ENCODE measurements around the gene VEZF1.
A peak's percentile ranks its signal among the peaks of the same experiment; 100 is the strongest.
"Not testable (repeated sequence)": the region's sequence is repeated elsewhere in the genome, so short reads cannot be mapped to it uniquely, and the experiment has no call there.

Gene VEZF1

GRCh38 chr17:57974053-57974824 is 13.8 kb downstream of the VEZF1 start:
- not testable (repeated sequence) for DNase-seq (ENCODE audit: low read depth, low spot score)

DNA sequence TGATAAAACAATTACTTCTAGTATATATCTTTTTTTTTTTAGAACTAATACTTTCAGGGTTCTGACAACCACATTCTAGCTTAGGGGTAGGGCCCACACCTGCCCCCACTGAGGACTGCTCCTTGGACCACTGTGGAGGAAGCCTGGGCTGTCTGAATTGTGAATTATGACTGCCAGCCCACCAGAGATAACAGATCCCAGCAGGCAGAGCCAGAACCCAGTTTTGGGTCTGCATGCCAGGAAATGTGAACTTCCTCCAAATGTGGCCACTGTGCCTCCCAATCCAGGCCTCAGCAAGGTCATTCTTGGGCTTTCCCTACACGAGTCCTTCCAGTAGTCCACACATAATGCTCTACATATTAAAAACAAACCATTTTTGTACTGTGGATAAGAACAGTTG is 15.9 kb downstream of the VEZF1 start:
- DNase-seq (ENCODE audit: low read depth, low spot score): no peak

GRCh38 chr17:57971572-57971971 is 16.5 kb downstream of the VEZF1 start:
- no peak for DNase-seq (ENCODE audit: low read depth, low spot score)

- DNase-seq (ENCODE audit: low read depth, low spot score): no peak
These were observed 17.3 kb downstream of the VEZF1 start for GRCh38 chr17:57970710-57971109.

GRCh38 chr17:57968456-57968855 is 19.6 kb downstream of the VEZF1 start:
- DNase-seq (ENCODE audit: low read depth, low spot score): no peak

- no peak for DNase-seq (ENCODE audit: low read depth, low spot score)
These were observed 21.2 kb downstream of the VEZF1 start for GRCh38 chr17:57966875-57967274.

- DNase-seq (ENCODE audit: low read depth, low spot score): no peak
These were observed 21.8 kb downstream of the VEZF1 start for GRCh38 chr17:57966246-57966645.

- no peak for DNase-seq (ENCODE audit: low read depth, low spot score)
These were observed 22.4 kb downstream of the VEZF1 start for GRCh38 chr17:57965521-57966160.

DNA sequence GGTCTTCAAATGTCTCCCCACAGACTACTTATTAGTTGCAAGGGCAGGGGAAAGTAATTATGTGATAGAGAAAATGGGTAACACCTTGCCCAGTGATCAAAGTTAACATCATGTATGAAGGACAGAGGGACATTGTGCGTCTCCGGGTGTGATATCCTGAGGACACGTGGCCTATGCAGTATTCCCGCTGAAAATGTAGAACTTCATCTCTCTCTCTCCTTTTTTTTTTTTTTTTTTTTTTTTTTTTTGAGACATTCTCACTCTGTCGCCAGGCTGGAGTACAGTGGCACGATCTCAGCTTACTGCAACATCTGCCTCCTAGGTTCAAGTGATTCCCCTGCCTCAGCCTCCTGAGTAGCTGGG is 24.9 kb downstream of the VEZF1 start:
- DNase-seq (ENCODE audit: low read depth, low spot score): no peak

- DNase-seq (ENCODE audit: low read depth, low spot score): no peak
These were observed 25.5 kb downstream of the VEZF1 start for GRCh38 chr17:57962279-57963148.

- DNase-seq (ENCODE audit: low read depth, low spot score): no peak
These were observed 28.1 kb downstream of the VEZF1 start for GRCh38 chr17:57959929-57960328.

GRCh38 chr17:57958391-57958790 is 29.7 kb downstream of the VEZF1 start:
- not testable (repeated sequence) for DNase-seq (ENCODE audit: low read depth, low spot score)

- DNase-seq (ENCODE audit: low read depth, low spot score): no peak
These were observed 30.2 kb downstream of the VEZF1 start for GRCh38 chr17:57957886-57958285.

DNA sequence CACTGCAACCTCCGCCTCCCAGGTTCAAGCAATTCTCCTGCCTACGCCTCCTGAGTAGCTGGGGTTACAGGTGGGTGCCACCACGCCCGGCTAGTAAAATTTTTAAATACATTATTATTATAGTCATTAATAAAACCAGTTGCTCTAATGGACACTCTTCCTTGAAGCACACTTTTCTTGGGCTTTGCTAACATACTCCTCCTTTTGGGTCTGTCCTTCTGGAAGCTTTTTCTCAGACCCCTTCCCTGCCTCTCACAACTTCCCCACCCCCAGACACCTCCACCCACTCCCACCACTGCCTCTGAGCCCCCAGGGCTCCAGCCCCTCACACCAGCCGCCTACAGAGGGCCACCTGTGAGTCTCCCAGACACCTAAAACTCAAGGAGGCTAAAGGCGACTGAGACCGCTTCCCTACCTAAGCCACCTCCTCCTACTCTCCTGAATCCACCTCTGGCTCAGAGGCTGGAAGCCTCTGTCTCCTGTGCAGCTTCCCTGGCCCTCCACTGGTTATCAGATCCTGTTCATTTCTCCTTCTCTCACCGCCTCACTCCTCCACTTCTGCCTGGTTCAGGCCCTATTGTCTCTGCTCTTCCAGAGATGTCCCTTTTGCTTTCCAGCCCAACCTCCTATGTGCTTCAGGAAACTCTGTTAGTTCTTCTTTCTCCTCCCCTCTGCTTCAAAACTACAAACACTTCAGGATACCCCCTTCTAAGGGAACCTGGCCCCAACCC is 30.8 kb downstream of the VEZF1 start:
- DNase-seq (ENCODE audit: low read depth, low spot score): no peak

- DNase-seq (ENCODE audit: low read depth, low spot score): no peak
These were observed 31.5 kb downstream of the VEZF1 start for GRCh38 chr17:57956291-57957119.

GRCh38 chr17:57955183-57955931 is 32.7 kb downstream of the VEZF1 start, which contains the start of gene CUEDC1:
Gene CUEDC1, minus strand, starts transcription at chr17:57955412. Its CDS starts 69,848 bp downstream, at chr17:57885564.
- DNase-seq (ENCODE audit: low read depth, low spot score): peak; percentile 34

DNA sequence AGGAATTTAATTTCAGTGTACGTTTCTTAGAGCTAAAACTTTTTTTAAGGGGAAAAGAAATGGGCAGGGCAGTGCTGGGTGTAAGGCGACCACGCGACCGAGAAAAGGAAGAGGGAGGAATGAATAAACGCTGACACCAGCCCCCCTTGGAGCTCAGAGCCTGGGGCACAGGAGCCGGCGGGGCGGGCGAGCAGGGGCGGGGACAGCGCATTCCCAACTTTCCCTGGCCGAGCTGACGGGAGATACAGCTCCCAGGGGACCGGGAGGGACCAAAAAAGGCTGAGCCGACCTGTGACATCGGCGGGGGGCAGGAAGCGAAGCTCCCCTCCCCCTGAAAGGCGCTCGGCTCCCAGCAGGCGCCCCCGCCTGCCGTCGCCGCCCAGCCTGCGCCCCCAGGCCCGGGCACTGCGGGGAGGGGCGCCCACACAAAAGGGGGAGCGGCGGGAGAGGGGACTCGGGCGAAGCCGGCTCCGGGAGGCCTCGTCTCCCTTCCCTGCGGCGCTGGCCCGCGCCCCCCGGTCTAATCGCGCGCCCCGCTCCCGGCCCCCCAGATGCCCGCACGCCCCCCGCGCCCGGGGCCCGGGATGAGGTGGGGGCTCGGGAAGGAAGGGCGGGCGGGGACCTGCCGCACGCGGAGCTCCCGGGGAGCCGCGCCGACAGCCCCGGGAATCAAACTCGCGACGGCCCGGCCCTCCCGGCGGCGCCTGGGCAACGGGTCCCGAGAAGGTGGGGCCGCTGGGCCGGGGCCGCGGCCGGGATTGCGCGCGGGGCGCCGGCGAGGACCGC is 33.5 kb downstream of the VEZF1 start:
- no peak for DNase-seq (ENCODE audit: low read depth, low spot score)

- no peak for DNase-seq (ENCODE audit: low read depth, low spot score)
These were observed 34.2 kb downstream of the VEZF1 start for GRCh38 chr17:57953705-57954396.

- DNase-seq (ENCODE audit: low read depth, low spot score): no peak
These were observed 34.8 kb downstream of the VEZF1 start for GRCh38 chr17:57953219-57953618.
